ENCODE data around the gene CTSH.

CTSH gene

DNA sequence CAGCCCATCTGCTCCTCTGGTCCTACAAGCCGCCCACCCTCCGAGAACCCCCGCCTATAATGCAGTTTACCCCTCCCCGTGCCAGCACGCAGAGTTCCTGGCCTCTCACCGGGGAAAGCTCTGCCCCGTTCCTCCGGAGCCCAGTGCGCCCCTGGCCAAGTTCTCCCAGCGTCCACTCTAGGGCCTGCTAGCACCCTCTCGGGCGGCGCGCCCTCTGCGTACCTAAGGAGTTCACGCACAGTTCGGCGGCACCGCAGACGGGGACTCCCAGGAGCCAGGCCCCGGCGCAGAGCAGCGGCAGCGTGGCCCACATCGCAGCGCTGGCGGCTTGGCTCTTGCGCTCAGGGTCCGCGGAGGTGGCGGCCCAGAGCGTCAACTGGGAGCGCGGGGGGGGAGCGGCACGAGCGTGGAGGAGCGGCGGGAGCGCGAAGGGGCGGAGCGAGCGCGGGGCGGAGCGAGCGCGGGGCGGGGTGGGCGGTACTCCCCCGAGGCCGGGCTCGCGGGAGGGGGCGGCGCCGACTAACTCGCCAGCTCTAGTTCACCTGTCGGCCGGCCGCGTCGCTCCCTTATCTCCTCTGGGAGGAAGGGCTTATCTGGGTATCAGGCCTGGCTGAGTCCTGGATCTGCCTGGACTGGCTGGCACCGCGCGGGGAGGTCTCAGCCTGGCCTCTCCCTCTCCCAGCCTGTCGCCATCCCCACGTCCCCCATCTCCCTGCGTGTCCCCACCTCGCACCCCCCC lies at the start of gene CTSH:
Gene CTSH, minus strand, starts transcription at position 378 of the 739 bp plus-strand sequence. Its CDS starts 65 bp downstream, at position 313.
- DNase-seq (ENCODE audit: low read depth, low spot score) = no peak

DNA sequence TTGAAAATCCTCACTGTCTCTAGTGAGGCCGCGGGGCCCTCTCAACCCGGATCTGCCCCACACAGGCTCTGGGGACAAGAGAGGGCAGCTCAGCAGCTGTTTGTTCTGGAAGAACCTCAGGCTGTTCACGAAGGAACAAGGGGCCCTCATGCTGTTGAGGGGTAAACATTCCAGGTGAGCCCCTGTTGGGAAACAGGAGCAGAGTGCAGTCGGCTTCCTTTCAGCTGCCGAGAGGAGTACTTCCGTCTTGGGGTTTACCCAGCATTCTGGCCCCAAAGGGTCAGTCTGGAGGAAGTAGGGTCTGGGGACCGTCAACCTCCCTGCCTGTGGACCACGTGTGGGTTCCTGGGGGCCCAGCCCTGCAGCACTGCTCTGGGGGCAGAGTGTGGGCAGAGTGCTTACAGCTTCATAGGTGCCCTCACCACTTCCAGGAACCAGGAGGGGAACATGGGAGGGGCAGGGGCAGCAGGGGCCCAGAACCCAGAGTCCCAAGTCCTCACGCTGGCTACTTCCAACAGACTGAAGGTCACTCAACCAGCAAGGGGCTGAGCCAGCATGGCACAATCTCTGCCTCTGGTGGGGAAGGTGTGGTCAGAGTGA lies 49.2 kb upstream of the CTSH start:
- DNase-seq (ENCODE audit: low read depth, low spot score) = no peak

DNA sequence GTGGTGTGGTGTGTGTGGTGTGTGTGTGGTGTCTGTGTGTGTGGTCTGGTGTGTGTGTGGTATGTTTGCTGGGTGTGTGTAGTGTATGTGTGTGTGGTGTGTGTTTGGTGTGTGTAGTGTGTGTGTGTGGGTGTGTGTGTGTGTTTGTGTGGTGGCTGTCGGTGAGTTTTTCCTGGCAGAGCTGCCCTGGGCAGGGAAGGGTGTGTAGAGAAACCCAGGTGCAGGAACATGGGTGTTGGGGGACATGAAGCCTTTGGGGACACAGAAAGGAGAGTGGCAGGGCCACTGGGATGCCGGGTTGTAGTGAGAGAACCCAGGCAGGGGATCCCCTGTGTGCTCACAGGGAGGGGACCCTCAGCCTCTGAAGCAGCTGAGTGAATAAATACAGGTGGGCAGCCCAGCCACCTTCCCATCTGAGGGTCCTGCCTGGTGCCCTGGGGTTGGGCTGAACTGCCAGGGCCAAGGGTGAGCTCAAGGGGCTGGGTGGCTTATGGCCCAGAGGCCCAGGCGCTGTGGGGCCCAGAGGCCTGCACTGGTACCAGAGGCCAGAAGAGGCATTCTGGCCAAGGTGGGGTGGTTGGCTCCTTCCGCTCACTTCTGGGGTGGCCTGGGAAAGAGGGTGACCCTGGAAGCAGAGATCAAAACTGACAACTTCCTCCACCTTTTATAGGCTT lies 48.5 kb upstream of the CTSH start:
- DNase-seq (ENCODE audit: low read depth, low spot score) = no peak

DNA sequence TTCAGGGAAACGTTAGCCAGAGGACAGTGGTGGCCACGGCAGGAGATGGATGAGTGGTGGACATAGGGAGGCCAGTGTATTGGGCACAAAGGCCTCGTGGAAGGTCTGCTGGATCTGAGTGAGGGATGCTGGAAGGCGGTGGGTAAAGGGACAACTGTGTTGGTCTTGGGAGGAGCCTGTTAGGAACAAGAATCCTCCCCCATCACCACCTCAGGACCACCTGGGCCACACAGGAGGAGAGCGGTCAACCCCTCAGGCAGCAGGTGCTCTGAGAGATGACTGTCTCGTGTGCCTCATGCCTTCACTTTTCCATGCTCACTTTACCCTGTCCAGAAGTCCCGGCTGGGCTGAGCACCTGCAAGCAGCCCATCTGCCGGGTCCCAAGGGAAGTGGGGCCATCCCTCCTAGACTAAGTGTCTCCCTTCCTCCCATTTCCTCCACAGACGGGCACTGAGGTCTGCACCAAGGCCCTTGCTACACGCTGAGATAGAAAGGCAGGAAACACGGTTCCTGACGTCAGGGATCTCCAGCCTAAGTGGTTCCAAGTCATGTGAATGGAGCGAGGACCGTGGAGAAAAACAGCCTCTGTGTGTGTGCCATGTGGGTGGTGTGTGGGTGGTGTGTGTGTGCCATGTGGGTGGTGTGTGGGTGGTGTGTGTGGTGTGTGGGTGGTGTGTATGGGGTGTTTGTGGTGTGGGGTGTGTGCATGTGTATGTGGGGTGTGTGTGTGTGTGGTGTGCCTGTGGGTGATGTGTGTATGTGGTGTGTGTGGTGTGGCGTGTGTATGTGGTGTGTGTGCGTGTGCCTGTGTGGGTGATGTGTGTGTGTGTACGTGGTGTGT lies 47.8 kb upstream of the CTSH start:
- no peak for DNase-seq (ENCODE audit: low read depth, low spot score)

- no peak for DNase-seq (ENCODE audit: low read depth, low spot score)
Measured at GRCh38 chr15:78991879-78992278, 47.0 kb upstream of the CTSH start.

DNA sequence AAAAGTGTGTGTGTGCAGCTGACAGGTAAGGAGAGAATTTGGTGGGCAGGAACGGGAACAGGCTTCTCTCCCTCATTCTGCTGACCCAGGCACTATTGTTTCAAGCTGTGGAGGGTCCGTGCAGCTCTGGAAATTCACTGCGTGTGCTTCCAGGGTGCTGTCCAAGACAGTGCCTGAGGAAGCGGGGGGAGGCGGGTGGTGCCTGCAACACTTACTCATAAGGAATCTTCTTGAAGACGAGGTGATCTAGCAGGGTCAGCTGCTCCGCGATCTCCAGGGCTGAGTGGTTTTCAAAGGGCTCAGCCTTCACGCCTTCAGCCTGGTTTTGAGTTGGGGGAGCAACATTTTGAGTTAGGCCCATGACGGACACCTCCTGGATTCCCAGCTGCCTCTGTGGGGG lies 46.6 kb upstream of the CTSH start:
- no peak for DNase-seq (ENCODE audit: low read depth, low spot score)

DNA sequence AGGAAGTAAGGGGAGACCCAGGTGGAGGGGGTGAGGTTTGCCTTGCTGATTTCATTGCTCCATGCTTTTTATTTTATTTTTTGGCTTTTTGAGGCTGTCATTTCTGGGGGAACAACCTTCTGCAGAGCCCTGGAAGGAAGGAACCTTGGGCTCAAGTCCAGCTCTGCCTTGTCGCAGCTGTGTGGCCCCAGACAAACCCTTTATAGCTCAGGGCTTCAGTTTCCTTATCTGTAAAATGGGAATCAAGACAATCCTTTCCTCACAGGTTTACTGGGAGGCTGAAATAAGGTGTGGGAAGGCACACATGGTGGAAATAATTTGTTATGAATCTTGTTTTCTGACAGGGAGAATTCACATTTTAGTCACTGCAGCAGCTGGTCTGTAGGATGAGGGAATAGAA lies 45.4 kb upstream of the CTSH start:
- no peak for DNase-seq (ENCODE audit: low read depth, low spot score)

DNA sequence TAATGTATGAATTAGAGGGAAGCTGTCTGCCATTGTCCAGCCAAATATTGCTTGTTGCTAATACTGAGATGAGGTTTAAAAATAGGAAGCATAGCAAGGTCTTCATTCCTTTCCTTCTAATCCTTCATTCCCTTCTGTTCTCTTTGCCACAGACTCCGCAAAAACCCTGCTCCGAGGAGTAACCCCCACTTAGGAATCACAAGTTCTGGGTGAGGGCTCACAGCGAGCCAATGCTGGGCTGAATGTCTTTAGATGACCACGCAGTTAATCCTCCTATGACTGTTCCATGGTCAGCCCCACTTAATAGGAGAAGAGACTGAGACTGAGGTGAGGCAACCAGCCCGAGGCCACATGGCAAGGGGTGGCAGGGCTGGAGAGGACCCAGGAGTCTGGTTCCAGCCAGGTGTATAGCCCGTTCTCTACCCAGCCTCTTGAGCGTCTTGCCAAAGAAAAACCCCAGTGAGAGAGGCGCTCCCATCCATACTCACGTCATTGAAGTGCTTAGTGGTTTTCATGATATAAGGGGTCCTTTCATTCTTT lies 44.9 kb upstream of the CTSH start:
- DNase-seq (ENCODE audit: low read depth, low spot score) = no peak

- no peak for DNase-seq (ENCODE audit: low read depth, low spot score)
Measured at GRCh38 chr15:78988361-78988911, 43.6 kb upstream of the CTSH start.

- DNase-seq (ENCODE audit: low read depth, low spot score) = no peak
Measured at GRCh38 chr15:78987556-78988360, 42.9 kb upstream of the CTSH start.

GRCh38 chr15:78985859-78986475 lies 41.1 kb upstream of the CTSH start:
- no peak for DNase-seq (ENCODE audit: low read depth, low spot score)

DNA sequence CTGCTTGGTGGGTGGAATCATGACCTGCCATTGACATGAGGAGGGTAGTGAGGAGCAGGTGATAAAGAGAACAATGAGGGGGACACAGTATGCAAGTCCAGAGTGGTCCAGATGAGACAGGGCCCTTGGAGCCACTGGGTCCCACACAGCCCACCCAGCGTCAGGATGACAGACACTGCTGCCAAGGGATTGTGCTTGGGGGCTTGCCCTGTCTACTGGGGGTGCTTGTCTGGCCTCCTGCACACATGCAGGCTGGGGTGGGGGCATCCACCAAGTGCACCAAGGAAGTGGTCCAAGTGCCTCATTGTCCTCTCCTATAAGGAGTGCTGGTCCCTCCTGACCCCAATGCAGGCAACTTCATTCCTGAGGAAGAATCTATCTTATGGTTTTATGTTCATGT lies 39.2 kb upstream of the CTSH start:
- DNase-seq (ENCODE audit: low read depth, low spot score) = no peak

GRCh38 chr15:78983146-78983918 lies 38.5 kb upstream of the CTSH start:
- no peak for DNase-seq (ENCODE audit: low read depth, low spot score)

DNA sequence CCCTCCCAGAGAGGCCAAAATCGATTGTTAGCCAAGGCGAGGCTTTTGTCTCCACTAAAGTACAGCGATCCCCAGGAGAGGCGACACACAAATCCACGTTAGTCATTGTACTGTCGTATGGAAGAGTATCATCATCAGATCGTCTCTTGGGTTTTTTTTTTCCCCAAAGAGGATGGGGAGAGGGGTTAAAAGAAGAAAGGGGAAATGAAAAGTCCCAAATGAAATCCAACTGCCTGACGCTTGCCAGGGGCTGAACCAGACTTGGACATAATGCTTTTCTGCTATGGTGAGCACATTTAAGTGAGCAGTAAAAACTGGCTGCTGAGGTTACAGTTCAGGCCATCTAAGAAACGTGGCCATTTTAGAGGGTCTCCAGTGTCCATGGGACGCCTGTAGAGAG lies 37.9 kb upstream of the CTSH start:
- no peak for DNase-seq (ENCODE audit: low read depth, low spot score)

GRCh38 chr15:78981532-78982313 lies 36.9 kb upstream of the CTSH start:
- DNase-seq (ENCODE audit: low read depth, low spot score) = no peak

GRCh38 chr15:78979456-78980320 lies 34.8 kb upstream of the CTSH start:
- DNase-seq (ENCODE audit: low read depth, low spot score) = peak; percentile 85

GRCh38 chr15:78978601-78979179 lies 33.8 kb upstream of the CTSH start:
- no peak for DNase-seq (ENCODE audit: low read depth, low spot score)

All from iPS DF 19.7 (cell line).